ENCODE measurements around the gene IRS1. TPM values are rescaled to one million over a fixed set of nuclear protein-coding genes. Genes with fewer than 3 reads are reported as not detected.

The IRS1 gene
- polyA plus RNA-seq, 1 donor = 11.7 TPM

DNA sequence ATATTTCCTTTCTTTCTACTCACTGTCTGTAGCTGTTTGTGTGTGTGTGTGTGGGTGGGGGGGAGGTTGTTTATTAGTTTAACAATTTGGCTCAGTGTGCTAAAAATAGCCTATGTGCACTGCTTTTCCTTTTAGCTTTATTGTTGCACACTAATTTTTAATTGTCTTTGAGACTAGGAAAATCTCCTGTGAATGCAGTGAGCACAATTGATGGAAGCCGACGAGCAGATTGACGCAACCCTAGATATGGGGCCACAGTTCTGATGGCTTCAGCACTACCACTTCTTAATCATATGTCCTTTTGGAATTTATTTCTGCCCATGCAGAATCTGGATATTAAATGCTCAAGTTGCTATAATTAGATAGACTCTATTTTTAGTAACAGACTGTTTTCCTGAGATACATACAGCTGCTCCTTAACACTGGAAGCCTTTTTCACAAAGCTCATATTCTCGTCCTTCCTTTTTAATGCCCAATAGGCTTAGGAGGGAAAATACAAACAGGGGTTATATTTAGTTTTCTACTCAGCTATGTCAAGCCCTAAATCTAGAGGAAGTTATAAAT is 109.1 kb downstream of the IRS1 start:
- DNase-seq = peak; percentile 50

DNA sequence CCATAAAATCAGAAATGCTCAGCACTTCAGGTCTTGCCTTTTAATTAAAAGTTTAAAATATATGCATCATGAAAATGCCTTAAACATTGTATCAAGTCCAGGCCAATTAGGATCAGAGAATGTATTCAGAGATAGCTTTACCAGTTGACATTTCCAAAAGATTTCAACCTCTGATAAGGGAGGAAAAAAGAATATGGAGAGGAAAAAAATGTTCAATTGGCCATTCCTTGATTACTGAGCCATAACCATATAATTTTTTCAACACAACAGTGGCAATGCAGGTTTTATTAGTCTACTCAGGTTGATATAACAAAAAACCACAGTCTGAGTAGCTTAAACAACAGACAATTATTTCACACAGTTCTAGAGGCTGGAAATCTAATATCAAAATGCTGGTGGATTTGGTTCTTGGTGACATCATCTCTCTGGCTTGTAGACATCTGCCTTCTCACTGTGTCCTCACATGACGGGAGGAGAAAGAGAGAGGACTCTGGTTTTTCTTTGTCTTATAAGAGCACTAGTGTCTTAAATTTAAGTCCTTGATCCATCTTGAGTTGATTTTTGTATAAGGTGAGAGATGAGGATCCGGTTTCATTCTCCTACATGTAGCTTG is 111.9 kb downstream of the IRS1 start:
- DNase-seq = no peak

DNA sequence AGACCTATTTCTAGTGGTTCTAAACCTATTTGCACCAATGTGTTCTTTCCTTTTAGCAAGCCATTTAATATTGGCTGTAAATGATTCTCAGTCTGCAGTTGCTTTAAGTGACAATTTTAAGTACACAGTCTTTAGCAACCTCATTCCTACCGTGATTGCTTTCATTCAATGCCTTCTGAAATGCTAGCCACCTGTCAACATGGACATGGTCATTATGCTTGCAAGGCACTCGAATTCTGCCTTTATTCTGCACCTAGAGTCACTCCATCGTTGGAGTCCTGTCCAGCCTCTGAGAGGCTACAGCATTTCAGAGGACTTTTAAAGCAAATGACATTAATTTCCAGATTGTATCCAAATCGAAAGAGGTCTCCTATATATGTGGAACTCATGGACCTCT is 115.1 kb downstream of the IRS1 start:
- no peak for DNase-seq

GRCh38 chr2:226683944-226684562 is 115.6 kb downstream of the IRS1 start:
- DNase-seq = no peak

DNA sequence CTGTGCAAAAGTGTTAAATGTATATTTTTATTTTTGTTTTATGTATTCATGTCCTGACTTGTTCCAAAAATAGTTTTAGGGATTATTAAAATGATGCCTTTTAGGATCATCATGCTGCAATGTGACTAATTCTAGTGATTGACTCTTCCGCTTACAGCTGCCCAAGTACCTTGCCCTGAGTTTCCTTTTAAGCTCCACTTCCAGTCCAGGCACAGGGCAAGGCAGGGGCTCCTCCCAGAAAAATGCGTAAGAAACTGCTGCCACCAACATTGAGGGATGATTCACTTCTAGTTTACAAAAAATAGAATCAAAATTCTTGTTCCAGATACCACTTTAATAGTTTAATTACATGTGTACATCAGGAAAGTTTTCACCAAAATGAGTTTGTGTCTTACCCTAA is 116.4 kb downstream of the IRS1 start:
- no peak for DNase-seq

Other genes starting within 250 kb of the IRS1 start
- 30.4 TPM for gene RHBDD1, start 36.2 kb upstream of the IRS1 start, polyA plus RNA-seq (ENCODE audit: insufficient read length)

All from left kidney (tissue), 2 donors.